ENCODE data around the gene MGAT5.

Gene MGAT5

GRCh38 chr2:134448650-134449049, 194.8 kb downstream of the MGAT5 start:
- H3K9me3 ChIP-seq (ENCODE audit: control insufficient read depth, low read length): no peaks in the 10 kb centered on the region
- H3K36me3 ChIP-seq (ENCODE audit: control insufficient read depth, insufficient read depth, low read length): peaks cover 8% of the 10 kb centered on the region
- no peak overlapping the region for H3K27ac ChIP-seq (ENCODE audit: low read depth, low read length, severe bottlenecking)
- H3K4me3 ChIP-seq (ENCODE audit: extremely low read depth, insufficient read depth, low read length, poor library complexity, severe bottlenecking): no peak overlapping the region
- 89 to 95% methylated on average over 5 to 6 of the region's 6 CpGs for WGBS, 2 experiments (ENCODE audit: insufficient coverage in 2 of 2)
- H3K4me1 ChIP-seq (ENCODE audit: control insufficient read depth, insufficient read depth, low read length, poor library complexity, severe bottlenecking): peaks cover 8% of the 10 kb centered on the region

GRCh38 chr2:134449157-134449556, 195.3 kb downstream of the MGAT5 start:
- 77 to 91% methylated on average over 2 to 4 of the region's 7 CpGs for WGBS, 2 experiments (ENCODE audit: insufficient coverage in 2 of 2)
- Histone ChIP-seq H3K4me3 (ENCODE audit: extremely low read depth, insufficient read depth, low read length, poor library complexity, severe bottlenecking) (no peak overlapping the region), H3K4me1 (ENCODE audit: control insufficient read depth, insufficient read depth, low read length, poor library complexity, severe bottlenecking) (peaks cover 8% of the 10 kb centered on the region), H3K27ac (ENCODE audit: low read depth, low read length, severe bottlenecking) (no peak overlapping the region), H3K36me3 (ENCODE audit: control insufficient read depth, insufficient read depth, low read length) (peaks cover 6% of the 10 kb centered on the region), H3K9me3 (ENCODE audit: control insufficient read depth, low read length) (no peaks in the 10 kb centered on the region)

GRCh38 chr2:134449751-134450513, 196.1 kb downstream of the MGAT5 start:
- 94 to 97% methylated on average over 12 to 14 of the region's 15 CpGs for WGBS, 2 experiments (ENCODE audit: insufficient coverage in 2 of 2)
- H3K27ac ChIP-seq (ENCODE audit: low read depth, low read length, severe bottlenecking): no peak overlapping the region
- peaks cover 8% of the 10 kb centered on the region for H3K4me1 ChIP-seq (ENCODE audit: control insufficient read depth, insufficient read depth, low read length, poor library complexity, severe bottlenecking)
- peaks cover 6% of the 10 kb centered on the region for H3K36me3 ChIP-seq (ENCODE audit: control insufficient read depth, insufficient read depth, low read length)
- no peak overlapping the region for H3K4me3 ChIP-seq (ENCODE audit: extremely low read depth, insufficient read depth, low read length, poor library complexity, severe bottlenecking)
- no peaks in the 10 kb centered on the region for H3K9me3 ChIP-seq (ENCODE audit: control insufficient read depth, low read length)

GRCh38 chr2:134451347-134451630, 197.4 kb downstream of the MGAT5 start:
- H3K27ac ChIP-seq (ENCODE audit: low read depth, low read length, severe bottlenecking): no peak overlapping the region
- H3K9me3 ChIP-seq (ENCODE audit: control insufficient read depth, low read length): no peaks in the 10 kb centered on the region
- H3K36me3 ChIP-seq (ENCODE audit: control insufficient read depth, insufficient read depth, low read length): peaks cover 6% of the 10 kb centered on the region
- H3K4me3 ChIP-seq (ENCODE audit: extremely low read depth, insufficient read depth, low read length, poor library complexity, severe bottlenecking): no peak overlapping the region
- 61 to 70% methylated on average over 2 of the region's 2 CpGs for WGBS, 2 experiments (ENCODE audit: insufficient coverage in 2 of 2)
- H3K4me1 ChIP-seq (ENCODE audit: control insufficient read depth, insufficient read depth, low read length, poor library complexity, severe bottlenecking): peaks cover 2% of the 10 kb centered on the region

GRCh38 chr2:134452042-134452733, 198.3 kb downstream of the MGAT5 start:
- Histone ChIP-seq H3K27ac (ENCODE audit: low read depth, low read length, severe bottlenecking) (no peak overlapping the region), H3K36me3 (ENCODE audit: control insufficient read depth, insufficient read depth, low read length) (peaks cover 9% of the 10 kb centered on the region), H3K9me3 (ENCODE audit: control insufficient read depth, low read length) (no peaks in the 10 kb centered on the region), H3K4me1 (ENCODE audit: control insufficient read depth, insufficient read depth, low read length, poor library complexity, severe bottlenecking) (no peaks in the 10 kb centered on the region), H3K4me3 (ENCODE audit: extremely low read depth, insufficient read depth, low read length, poor library complexity, severe bottlenecking) (no peak overlapping the region)
- 89 to 92% methylated on average over 7 to 8 of the region's 9 CpGs for WGBS, 2 experiments (ENCODE audit: insufficient coverage in 2 of 2)

- 78 to 83% methylated on average over 1 to 3 of the region's 4 CpGs for WGBS, 2 experiments (ENCODE audit: insufficient coverage in 2 of 2)
- no peaks in the 10 kb centered on the region for H3K4me1 ChIP-seq (ENCODE audit: control insufficient read depth, insufficient read depth, low read length, poor library complexity, severe bottlenecking)
These were observed 199.6 kb downstream of the MGAT5 start for GRCh38 chr2:134453476-134453875.

GRCh38 chr2:134453973-134454372, 200.1 kb downstream of the MGAT5 start:
- Histone ChIP-seq H3K9me3 (ENCODE audit: control insufficient read depth, low read length) (no peaks in the 10 kb centered on the region), H3K27ac (ENCODE audit: low read depth, low read length, severe bottlenecking) (no peak overlapping the region), H3K4me1 (ENCODE audit: control insufficient read depth, insufficient read depth, low read length, poor library complexity, severe bottlenecking) (no peaks in the 10 kb centered on the region), H3K4me3 (ENCODE audit: extremely low read depth, insufficient read depth, low read length, poor library complexity, severe bottlenecking) (no peak overlapping the region), H3K36me3 (ENCODE audit: control insufficient read depth, insufficient read depth, low read length) (peaks cover 5% of the 10 kb centered on the region)
- 88 to 89% methylated on average over 7 to 9 of the region's 10 CpGs for WGBS, 2 experiments (ENCODE audit: insufficient coverage in 2 of 2)

More at GRCh38 chr2:134453476-134453875, 199.6 kb downstream of the MGAT5 start:
- Histone ChIP-seq H3K36me3 (ENCODE audit: control insufficient read depth, insufficient read depth, low read length) (peaks cover 8% of the 10 kb centered on the region), H3K9me3 (ENCODE audit: control insufficient read depth, low read length) (no peaks in the 10 kb centered on the region), H3K4me3 (ENCODE audit: extremely low read depth, insufficient read depth, low read length, poor library complexity, severe bottlenecking) (no peak overlapping the region), H3K27ac (ENCODE audit: low read depth, low read length, severe bottlenecking) (no peak overlapping the region)

- 91 to 100% methylated on average over 3 to 5 of the region's 8 CpGs for WGBS, 2 experiments (ENCODE audit: insufficient coverage in 2 of 2)
- H3K27ac ChIP-seq (ENCODE audit: low read depth, low read length, severe bottlenecking): no peak overlapping the region
- H3K4me3 ChIP-seq (ENCODE audit: extremely low read depth, insufficient read depth, low read length, poor library complexity, severe bottlenecking): no peak overlapping the region
- H3K36me3 ChIP-seq (ENCODE audit: control insufficient read depth, insufficient read depth, low read length): peaks cover 5% of the 10 kb centered on the region
- no peaks in the 10 kb centered on the region for H3K4me1 ChIP-seq (ENCODE audit: control insufficient read depth, insufficient read depth, low read length, poor library complexity, severe bottlenecking)
- no peaks in the 10 kb centered on the region for H3K9me3 ChIP-seq (ENCODE audit: control insufficient read depth, low read length)
These were observed 200.6 kb downstream of the MGAT5 start for GRCh38 chr2:134454426-134454825.

- Histone ChIP-seq H3K4me3 (ENCODE audit: extremely low read depth, insufficient read depth, low read length, poor library complexity, severe bottlenecking) (no peak overlapping the region), H3K4me1 (ENCODE audit: control insufficient read depth, insufficient read depth, low read length, poor library complexity, severe bottlenecking) (no peaks in the 10 kb centered on the region), H3K27ac (ENCODE audit: low read depth, low read length, severe bottlenecking) (no peak overlapping the region), H3K36me3 (ENCODE audit: control insufficient read depth, insufficient read depth, low read length) (peaks cover 5% of the 10 kb centered on the region), H3K9me3 (ENCODE audit: control insufficient read depth, low read length) (no peaks in the 10 kb centered on the region)
- WGBS, 2 experiments (ENCODE audit: insufficient coverage in 2 of 2): 89 to 98% methylated on average over 4 to 5 of the region's 6 CpGs
These were observed 201.1 kb downstream of the MGAT5 start for GRCh38 chr2:134454931-134455330.

- H3K9me3 ChIP-seq (ENCODE audit: control insufficient read depth, low read length): no peaks in the 10 kb centered on the region
- H3K4me3 ChIP-seq (ENCODE audit: extremely low read depth, insufficient read depth, low read length, poor library complexity, severe bottlenecking): no peak overlapping the region
- peaks cover 5% of the 10 kb centered on the region for H3K36me3 ChIP-seq (ENCODE audit: control insufficient read depth, insufficient read depth, low read length)
- 92 to 95% methylated on average over 4 to 10 of the region's 10 CpGs for WGBS, 2 experiments (ENCODE audit: insufficient coverage in 2 of 2)
- H3K27ac ChIP-seq (ENCODE audit: low read depth, low read length, severe bottlenecking): no peak overlapping the region
- H3K4me1 ChIP-seq (ENCODE audit: control insufficient read depth, insufficient read depth, low read length, poor library complexity, severe bottlenecking): no peaks in the 10 kb centered on the region
These were observed 201.6 kb downstream of the MGAT5 start for GRCh38 chr2:134455426-134455825.

- no peak overlapping the region for H3K4me3 ChIP-seq (ENCODE audit: extremely low read depth, insufficient read depth, low read length, poor library complexity, severe bottlenecking)
- 89 to 97% methylated on average over 7 of the region's 7 CpGs for WGBS, 2 experiments (ENCODE audit: insufficient coverage in 2 of 2)
- no peak overlapping the region for H3K27ac ChIP-seq (ENCODE audit: low read depth, low read length, severe bottlenecking)
- H3K36me3 ChIP-seq (ENCODE audit: control insufficient read depth, insufficient read depth, low read length): peaks cover 5% of the 10 kb centered on the region
- no peaks in the 10 kb centered on the region for H3K9me3 ChIP-seq (ENCODE audit: control insufficient read depth, low read length)
- H3K4me1 ChIP-seq (ENCODE audit: control insufficient read depth, insufficient read depth, low read length, poor library complexity, severe bottlenecking): no peaks in the 10 kb centered on the region
These were observed 203.5 kb downstream of the MGAT5 start for GRCh38 chr2:134457353-134457752.

Data from mesodermal cell (in vitro differentiated cells).